Chondrocyte (in vitro differentiated cells): Measurements from ENCODE around the gene NTN5. TPM values are rescaled to one million over a fixed set of nuclear protein-coding genes. Genes with fewer than 3 reads are reported as not detected.

ENCODE experiments used
- DNase-seq: peaks from one replicate; pipeline ENCODE4 v3.0.0; 2021; ENCODE audit warnings: mixed read lengths, low spot score
- H3K27ac Mint-ChIP-seq: one replicate; pipeline ENCODE4 v1.8.0; 2021; ENCODE audit warnings: mild to moderate bottlenecking, moderate library complexity, mixed read lengths; ENCODE audit not compliant: unreplicated experiment
- H3K27me3 Mint-ChIP-seq: 2 replicates; pipeline ENCODE4 v1.8.0; 2021; ENCODE audit warnings: low read depth, mixed read lengths
- H3K36me3 Mint-ChIP-seq: 2 replicates; pipeline ENCODE4 v1.8.0; 2021; ENCODE audit warnings: low read depth, mixed read lengths
- H3K4me1 Mint-ChIP-seq: 2 replicates; pipeline ENCODE4 v1.8.0; 2021; ENCODE audit warnings: low read depth, mild to moderate bottlenecking, mixed read lengths
- H3K4me3 Mint-ChIP-seq: one replicate; pipeline ENCODE4 v1.8.0; 2021; ENCODE audit warnings: mild to moderate bottlenecking, moderate library complexity, mixed read lengths; ENCODE audit not compliant: unreplicated experiment
- H3K9me3 Mint-ChIP-seq: 2 replicates; pipeline ENCODE4 v1.8.0; 2021; ENCODE audit warnings: low read depth, mixed read lengths
- CTCF ChIP-seq: fragments of 200-600 bp; sonication (generic); IDR thresholded peaks from 2 replicates; pipeline ENCODE4 v1.5.0; 2021; ENCODE audit warnings: antibody characterized with exemption, mild to moderate bottlenecking, moderate library complexity
- total RNA-seq: library from RNA; stranded (reverse); gene quantifications from 3 replicates; pipeline ENCODE4 v1.2.1, GENCODE V29; 2021

Gene NTN5
- total RNA-seq, 1 donor from 2014 or later: 0.97 TPM

- TF ChIP-seq CTCF: no peak
- Mint-ChIP-seq H3K4me1 (peaks cover 29% of the 10 kb centered on the region), H3K4me3 (peak within 1 kb of the TSS; percentile 25), H3K36me3 (peaks cover 15% of the 10 kb centered on the region), H3K9me3 (no peaks in the 10 kb centered on the region), H3K27me3 (no peaks in the 10 kb centered on the region), H3K27ac (peak within 1 kb of the TSS; percentile 46)
- no peak for DNase-seq
Measured at GRCh38 chr19:48614436-48615230, 58.2 kb downstream of the NTN5 start, which contains the start of gene FAM83E. TSS of gene FAM83E (minus strand) at chr19:48615076. CDS start at chr19:48613372, 1,704 bp downstream.

- H3K4me1 Mint-ChIP-seq: peaks cover 27% of the 10 kb centered on the region
- no peak overlapping the region for H3K4me3 Mint-ChIP-seq
- TF ChIP-seq CTCF: no peak
- H3K27me3 Mint-ChIP-seq: no peaks in the 10 kb centered on the region
- H3K27ac Mint-ChIP-seq: peak overlapping the region; percentile 46
- DNase-seq: no peak
- H3K36me3 Mint-ChIP-seq: peaks cover 15% of the 10 kb centered on the region
- H3K9me3 Mint-ChIP-seq: no peaks in the 10 kb centered on the region
Measured at GRCh38 chr19:48613852-48614435, 58.9 kb downstream of the NTN5 start.

GRCh38 chr19:48613024-48613851, 59.6 kb downstream of the NTN5 start:
- Mint-ChIP-seq H3K4me1 (peaks cover 22% of the 10 kb centered on the region), H3K9me3 (no peaks in the 10 kb centered on the region), H3K36me3 (peaks cover 13% of the 10 kb centered on the region), H3K27me3 (no peaks in the 10 kb centered on the region), H3K27ac (peak overlapping the region; percentile 46), H3K4me3 (no peak overlapping the region)
- DNase-seq: no peak
- no peak for TF ChIP-seq CTCF

GRCh38 chr19:48611872-48612271, 60.9 kb downstream of the NTN5 start:
- no peak for DNase-seq
- Mint-ChIP-seq H3K36me3 (peaks cover 10% of the 10 kb centered on the region), H3K4me3 (no peak overlapping the region), H3K27me3 (no peaks in the 10 kb centered on the region), H3K9me3 (no peaks in the 10 kb centered on the region), H3K27ac (no peak overlapping the region), H3K4me1 (peaks cover 8% of the 10 kb centered on the region)
- no peak for TF ChIP-seq CTCF

Other genes with a start within 250 kb of the NTN5 start
- 20.7 to 31.8 TPM (median 23.6 TPM) in 3 replicates for gene GRWD1, start 227.0 kb downstream of the NTN5 start, total RNA-seq
- 0.90 to 1.1 TPM (median 0.95 TPM) in 3 replicates for gene KCNJ14, start 217.4 kb downstream of the NTN5 start, total RNA-seq
- 68.7 to 76.7 TPM (median 69.9 TPM) in 3 replicates for gene CYTH2, start 203.6 kb downstream of the NTN5 start, total RNA-seq
- gene LMTK3, start 161.2 kb downstream of the NTN5 start, total RNA-seq: 0.48 to 0.67 TPM (median 0.54 TPM) in 3 replicates
- 0.22 TPM in 1 of 3 replicates, not detected in the others for gene SULT2B1, start 120.8 kb downstream of the NTN5 start, total RNA-seq
- not detected in 3 replicates for gene SPACA4, start 66.3 kb downstream of the NTN5 start, total RNA-seq
- gene FAM83E, start 57.9 kb downstream of the NTN5 start, total RNA-seq: 0.38 to 0.77 TPM (median 0.67 TPM) in 3 replicates
- 727 to 753 TPM (median 751 TPM) in 3 replicates for gene RPL18, start 53.8 kb downstream of the NTN5 start, total RNA-seq
- gene SPHK2, start 53.5 kb downstream of the NTN5 start, total RNA-seq: 18.6 to 26.5 TPM (median 20.7 TPM) in 3 replicates
- 2.1 to 6.2 TPM (median 3.9 TPM) in 3 replicates for gene DBP, start 35.6 kb downstream of the NTN5 start, total RNA-seq
- 8.1 to 14.1 TPM (median 9.1 TPM) in 3 replicates for gene CA11, start 26.8 kb downstream of the NTN5 start, total RNA-seq
- not detected in 3 replicates for gene FUT2, start 23.0 kb upstream of the NTN5 start, total RNA-seq
- gene MAMSTR, start 46.7 kb upstream of the NTN5 start, total RNA-seq: 1.6 to 2.9 TPM (median 1.7 TPM) in 3 replicates
- gene RASIP1, start 67.6 kb upstream of the NTN5 start, total RNA-seq: 0.31 to 1.00 TPM (median 0.62 TPM) in 3 replicates
- gene IZUMO1, start 73.9 kb upstream of the NTN5 start, total RNA-seq: not detected in 3 replicates
- gene FUT1, start 79.6 kb upstream of the NTN5 start, total RNA-seq: 0.44 to 0.52 TPM in 2 of 3 replicates, not detected in the other
- gene FGF21, start 82.5 kb upstream of the NTN5 start, total RNA-seq: not detected in 3 replicates
- 30.9 to 42.2 TPM (median 41.4 TPM) in 3 replicates for gene BCAT2, start 138.0 kb upstream of the NTN5 start, total RNA-seq
- gene HSD17B14, start 163.5 kb upstream of the NTN5 start, total RNA-seq: 11.4 to 13.6 TPM (median 13.5 TPM) in 3 replicates
- 16.8 to 34.3 TPM (median 19.6 TPM) in 3 replicates for gene PLEKHA4, start 195.6 kb upstream of the NTN5 start, total RNA-seq
- 42.1 to 106 TPM (median 104 TPM) in 3 replicates for gene PPP1R15A, start 199.4 kb upstream of the NTN5 start, total RNA-seq
- gene TULP2, start 225.7 kb upstream of the NTN5 start, total RNA-seq: not detected in 3 replicates
- 209 to 277 TPM (median 215 TPM) in 3 replicates for gene NUCB1, start 227.3 kb upstream of the NTN5 start, total RNA-seq